NCI-H1930 (cell line): ENCODE data around the gene POSTN.
"Not testable (repeated sequence)": the region's sequence is repeated elsewhere in the genome, so short reads cannot be mapped to it uniquely, and the experiment has no call there.

Experiments used
- DNase-seq, 2 experiments: peaks; one replicate each; lab custom pipeline; 2025; lab: John Stamatoyannopoulos, UW

The POSTN gene

DNA sequence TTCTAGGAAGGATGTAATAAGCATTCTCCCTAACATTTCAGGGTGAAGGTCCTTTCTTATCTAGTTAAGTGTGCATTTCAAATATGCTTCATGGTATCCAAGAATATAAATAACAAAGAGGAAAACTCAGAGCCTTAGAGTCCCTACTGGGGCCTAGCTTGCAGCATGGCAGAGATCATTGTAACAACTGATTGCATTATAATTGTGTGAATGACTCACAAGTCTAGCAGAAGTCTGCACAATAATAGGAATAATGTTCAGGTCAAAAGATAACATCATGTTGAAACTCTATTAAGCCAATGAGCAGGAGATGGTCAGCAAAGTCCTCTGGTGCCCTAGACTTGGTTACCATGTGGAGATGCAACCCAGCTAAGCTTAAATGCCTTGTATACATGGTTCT is 3.4 kb downstream of the POSTN start:
- no peak for DNase-seq

- DNase-seq: peak in 1 of 2 experiments; percentile 9
Observed at GRCh38 chr13:37594550-37594949, 4.0 kb downstream of the POSTN start.

GRCh38 chr13:37589381-37589780 is 9.2 kb downstream of the POSTN start:
- DNase-seq: not testable (repeated sequence)

- DNase-seq: no peak
Observed at GRCh38 chr13:37587236-37587635, 11.3 kb downstream of the POSTN start.

DNA sequence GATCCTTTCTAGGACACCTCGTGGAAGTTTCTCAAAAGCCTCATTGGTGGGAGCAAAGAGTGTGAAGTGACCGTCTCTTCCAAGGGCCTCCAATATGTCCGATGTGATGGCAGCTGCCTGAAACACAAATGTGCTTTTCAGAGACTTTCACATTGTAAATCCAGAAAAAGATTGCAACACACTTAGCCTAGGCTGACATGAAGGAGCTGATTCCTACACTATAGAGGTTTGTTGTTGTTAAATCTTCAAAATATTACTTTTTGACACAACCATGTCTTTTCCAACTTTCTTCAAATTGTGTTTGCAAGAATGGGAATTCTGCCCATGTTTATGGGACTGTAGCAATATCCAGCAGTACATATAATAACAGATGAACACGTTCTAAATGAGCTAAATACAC is 12.4 kb downstream of the POSTN start:
- no peak for DNase-seq

DNA sequence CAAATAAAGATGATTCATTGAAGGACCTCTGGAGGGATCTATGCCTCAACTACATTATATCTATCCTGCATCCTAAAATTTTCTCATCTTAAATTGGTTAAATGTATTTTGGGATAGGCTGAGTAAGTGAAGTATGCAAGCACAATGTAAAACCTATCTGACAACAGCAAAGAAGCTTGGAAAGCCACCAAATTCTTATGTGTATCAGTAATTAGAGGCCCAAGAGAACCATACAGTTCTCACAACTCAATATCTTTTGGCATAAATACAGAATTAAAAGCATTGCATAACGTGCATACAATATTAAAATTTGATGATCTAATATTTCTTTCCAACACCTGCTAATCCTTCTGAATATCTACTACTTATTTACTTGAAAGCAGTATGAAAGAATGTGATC is 13.0 kb downstream of the POSTN start:
- DNase-seq: no peak

GRCh38 chr13:37576601-37577000 is 22.0 kb downstream of the POSTN start:
- no peak for DNase-seq

DNA sequence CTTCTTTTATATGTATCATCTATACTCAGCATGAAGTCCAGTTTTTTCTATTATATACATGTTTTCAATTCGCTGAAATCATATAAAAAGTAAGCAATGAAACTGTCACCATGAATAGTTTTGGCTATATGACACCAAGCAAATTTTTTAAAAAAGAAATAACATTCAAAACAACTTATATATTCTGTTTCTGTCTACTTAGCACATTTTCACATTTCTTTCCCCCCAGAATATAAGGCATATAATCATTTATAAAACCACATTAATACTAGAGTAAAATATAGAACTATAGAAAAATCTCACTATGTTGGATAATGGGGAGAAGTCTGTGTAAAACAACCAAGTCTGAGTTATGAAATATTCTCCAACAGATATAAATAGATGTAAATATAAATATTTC is 33.1 kb downstream of the POSTN start:
- DNase-seq: no peak

GRCh38 chr13:37561031-37561430 is 37.5 kb downstream of the POSTN start:
- no peak for DNase-seq

GRCh38 chr13:37560526-37560925 is 38.0 kb downstream of the POSTN start:
- DNase-seq: no peak

DNA sequence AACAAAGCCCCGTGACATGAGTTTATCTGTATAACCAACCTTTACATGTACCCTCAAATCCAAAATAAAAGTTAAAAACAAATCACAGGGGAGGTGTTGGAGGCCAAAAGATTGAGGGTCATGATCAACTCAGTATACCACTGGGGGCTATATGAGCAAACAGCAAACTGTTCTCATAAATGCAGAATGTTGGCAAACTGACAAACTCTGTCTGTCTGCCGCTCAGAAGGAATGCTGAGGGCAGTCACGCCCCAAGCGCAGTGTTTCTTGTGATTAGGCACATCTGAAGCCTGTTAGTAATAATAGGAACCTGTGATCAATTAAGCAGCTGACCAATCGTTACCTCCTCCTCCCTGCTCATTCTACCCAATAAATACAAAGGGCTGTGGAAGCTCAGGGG is 39.8 kb downstream of the POSTN start:
- not testable (repeated sequence) for DNase-seq

DNA sequence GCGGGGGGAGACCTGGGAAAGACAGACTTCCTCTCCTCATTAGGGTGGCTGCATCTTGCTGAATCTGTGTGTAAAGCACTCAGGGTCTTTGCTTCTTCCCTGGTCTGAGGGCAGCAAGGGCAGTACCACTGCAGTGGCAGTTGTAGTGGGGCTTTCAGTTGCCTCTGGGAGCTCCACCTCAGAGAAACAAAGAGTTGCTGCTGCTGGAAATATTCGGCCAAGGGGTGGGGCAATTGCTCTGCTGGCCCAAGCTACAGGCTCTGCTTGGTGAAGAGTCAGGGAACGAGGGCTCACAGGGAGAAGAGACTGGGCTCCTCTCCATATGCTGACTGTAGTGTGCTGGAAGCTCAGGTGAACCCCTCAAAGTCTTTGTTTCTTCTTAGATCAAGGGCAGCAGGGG is 52.5 kb downstream of the POSTN start:
- no peak for DNase-seq

- no peak for DNase-seq
Observed at GRCh38 chr13:37544995-37545394, 53.6 kb downstream of the POSTN start.

- DNase-seq: no peak
Observed at GRCh38 chr13:37539976-37540605, 58.5 kb downstream of the POSTN start.

DNA sequence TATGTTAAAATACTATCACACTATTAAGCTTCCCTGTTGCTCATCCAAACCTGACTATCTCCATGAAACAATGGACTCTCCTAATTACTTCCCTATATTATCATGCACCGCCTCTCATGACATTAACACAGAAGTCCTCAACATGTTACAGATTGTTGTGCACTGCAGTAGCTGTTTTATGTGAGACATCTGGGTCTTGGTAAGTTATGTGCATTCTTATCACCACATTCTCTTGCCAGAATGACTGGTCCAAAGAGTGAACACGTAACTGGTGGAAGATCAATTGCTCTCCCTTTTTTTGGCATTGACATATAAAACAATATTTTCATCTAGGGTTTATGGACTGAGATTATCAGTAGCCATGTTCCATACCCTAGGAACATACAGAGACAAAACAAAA is 59.4 kb downstream of the POSTN start:
- DNase-seq: no peak

DNA sequence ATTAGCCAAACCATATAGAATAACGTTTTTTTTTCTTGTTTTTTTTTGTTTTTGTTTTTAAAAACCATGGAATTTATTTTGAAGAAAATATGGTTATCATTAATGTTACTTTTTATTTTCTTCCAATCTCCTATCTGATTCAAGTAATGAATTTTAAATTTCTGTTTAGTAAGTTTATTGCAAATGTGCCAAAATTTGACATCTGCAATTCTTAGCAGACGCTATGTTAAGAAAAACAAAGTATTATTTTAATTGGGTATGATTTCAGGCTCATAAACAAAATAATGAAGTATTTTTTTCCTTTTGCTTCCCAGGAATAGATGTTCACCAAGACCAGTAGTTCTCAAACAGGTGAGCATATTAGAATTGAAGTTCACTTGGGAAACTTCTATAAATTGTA is 63.1 kb downstream of the POSTN start:
- DNase-seq: no peak

- no peak for DNase-seq
Observed at GRCh38 chr13:37534676-37535075, 63.9 kb downstream of the POSTN start.

DNA sequence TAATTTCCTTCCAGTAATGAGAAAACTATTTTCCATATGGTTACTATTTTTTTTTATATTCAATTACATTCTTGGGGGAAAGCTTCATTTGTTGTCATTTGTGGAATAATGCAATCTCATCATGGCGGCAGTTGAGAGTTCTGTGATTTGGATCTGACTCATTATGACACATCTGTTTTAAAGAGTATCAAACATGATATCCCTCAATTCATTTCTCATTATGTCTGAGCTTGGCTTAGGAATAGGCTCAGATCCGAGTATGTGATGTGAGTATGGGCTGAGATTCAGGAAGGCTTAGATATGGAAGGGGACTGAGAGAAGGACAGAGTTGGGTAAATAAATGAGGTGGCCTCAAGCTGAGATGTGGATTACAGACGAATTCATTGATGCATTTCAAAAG is 64.4 kb downstream of the POSTN start:
- no peak for DNase-seq

GRCh38 chr13:37531049-37531448 is 67.5 kb downstream of the POSTN start:
- DNase-seq: no peak

GRCh38 chr13:37529751-37530385 is 68.7 kb downstream of the POSTN start:
- DNase-seq: no peak

- DNase-seq: no peak
Observed at GRCh38 chr13:37526710-37527473, 71.7 kb downstream of the POSTN start.

GRCh38 chr13:37515226-37515625 is 83.3 kb downstream of the POSTN start:
- DNase-seq: no peak
